ENCODE data around the gene PLA2G4D.

Gene PLA2G4D

DNA sequence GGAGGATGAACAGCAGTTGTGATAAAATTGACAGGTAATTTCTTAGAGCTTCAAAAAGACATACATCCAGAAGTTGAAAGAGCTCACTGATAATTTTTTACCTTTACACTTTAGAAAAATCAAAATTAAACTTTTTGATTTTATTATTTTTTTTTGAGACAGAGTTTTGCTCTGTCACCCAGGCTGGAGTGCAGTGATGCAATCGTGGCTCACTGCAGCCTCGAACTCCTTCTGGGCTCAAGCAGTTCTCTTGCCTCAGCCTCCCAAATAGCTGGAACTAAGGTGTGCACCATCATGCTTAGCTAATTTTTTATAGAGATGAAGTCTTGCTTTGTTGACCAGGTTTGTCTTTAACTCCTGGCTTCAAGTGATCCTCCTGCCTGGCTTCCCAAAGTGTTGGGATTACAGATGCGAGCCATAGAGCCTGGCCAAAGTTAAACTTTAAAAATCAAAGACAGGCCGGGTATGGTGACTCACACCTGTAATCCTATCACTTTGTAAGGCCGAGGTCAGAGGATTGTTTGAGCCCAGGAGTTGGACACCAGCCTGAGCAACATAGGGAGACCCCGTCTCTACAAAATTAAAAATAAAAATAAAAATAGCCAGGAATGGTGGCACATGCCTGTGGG lies 40.4 kb upstream of the PLA2G4D start:
- no peak for DNase-seq (ENCODE audit: low read depth, low spot score)
- TF ChIP-seq, protein P1, sequence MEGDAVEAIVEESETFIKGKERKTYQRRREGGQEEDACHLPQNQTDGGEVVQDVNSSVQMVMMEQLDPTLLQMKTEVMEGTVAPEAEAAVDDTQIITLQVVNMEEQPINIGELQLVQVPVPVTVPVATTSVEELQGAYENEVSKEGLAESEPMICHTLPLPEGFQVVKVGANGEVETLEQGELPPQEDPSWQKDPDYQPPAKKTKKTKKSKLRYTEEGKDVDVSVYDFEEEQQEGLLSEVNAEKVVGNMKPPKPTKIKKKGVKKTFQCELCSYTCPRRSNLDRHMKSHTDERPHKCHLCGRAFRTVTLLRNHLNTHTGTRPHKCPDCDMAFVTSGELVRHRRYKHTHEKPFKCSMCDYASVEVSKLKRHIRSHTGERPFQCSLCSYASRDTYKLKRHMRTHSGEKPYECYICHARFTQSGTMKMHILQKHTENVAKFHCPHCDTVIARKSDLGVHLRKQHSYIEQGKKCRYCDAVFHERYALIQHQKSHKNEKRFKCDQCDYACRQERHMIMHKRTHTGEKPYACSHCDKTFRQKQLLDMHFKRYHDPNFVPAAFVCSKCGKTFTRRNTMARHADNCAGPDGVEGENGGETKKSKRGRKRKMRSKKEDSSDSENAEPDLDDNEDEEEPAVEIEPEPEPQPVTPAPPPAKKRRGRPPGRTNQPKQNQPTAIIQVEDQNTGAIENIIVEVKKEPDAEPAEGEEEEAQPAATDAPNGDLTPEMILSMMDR (IDR thresholded peaks at IDR 0.05; ENCODE audit: insufficient read depth, low read length, missing control alignments), result no peak
- POLR2A ChIA-PET, result no interaction called here
- no peak overlapping the region for H3K4me3 ChIP-seq (ENCODE audit: low read depth, low read length)
- CTCF ChIA-PET, result interaction anchor here (0.9 to 7.8 kb wide), 12 partner anchors 9 to 147 kb away, joined by 3 to 142 read pairs (median 5); no protein-coding TSS in a partner anchor

DNA sequence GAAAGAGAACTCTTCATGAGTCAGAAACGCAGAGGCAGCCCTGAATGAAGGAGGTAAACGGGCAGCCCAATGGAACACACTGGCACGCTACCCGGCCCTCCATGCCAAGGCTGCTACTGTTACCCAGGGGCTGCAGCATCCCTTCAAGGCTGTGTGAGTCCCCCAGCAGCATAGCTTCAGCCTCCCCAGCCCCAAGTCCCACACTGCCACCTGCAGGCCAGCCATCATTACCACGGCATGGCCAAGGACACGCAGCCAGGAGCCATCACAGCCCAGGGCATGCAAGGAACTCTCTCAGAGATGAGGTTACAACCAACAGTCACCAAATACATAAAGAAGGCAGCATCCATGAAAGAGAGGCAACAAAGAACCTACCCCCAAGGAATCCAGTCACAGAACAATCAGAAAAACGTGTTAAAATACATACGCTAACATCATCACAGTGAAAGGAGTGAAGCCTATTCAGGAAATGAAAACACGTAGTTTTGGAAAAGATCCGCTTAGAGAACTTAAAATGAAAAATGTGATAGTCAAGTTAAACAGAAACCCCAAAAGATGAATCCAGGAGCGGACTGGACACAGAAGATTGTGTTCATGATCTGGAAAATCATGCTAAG lies 39.6 kb upstream of the PLA2G4D start:
- no peak for DNase-seq (ENCODE audit: low read depth, low spot score)
- CTCF ChIA-PET, result interaction anchor here (0.9 to 7.8 kb wide), 13 partner anchors 8 to 146 kb away, joined by 3 to 142 read pairs (median 6); no protein-coding TSS in a partner anchor
- POLR2A ChIA-PET, result no interaction called here
- H3K4me3 ChIP-seq (ENCODE audit: low read depth, low read length), result no peak overlapping the region
- TF ChIP-seq, protein P1 (IDR thresholded peaks at IDR 0.05; ENCODE audit: insufficient read depth, low read length, missing control alignments), result peak; percentile 83

GRCh38 chr15:42133356-42133755 lies 39.0 kb upstream of the PLA2G4D start:
- no peak for DNase-seq (ENCODE audit: low read depth, low spot score)
- ChIA-PET POLR2A (no interaction called here), CTCF (interaction anchor here (1.0 to 7.8 kb wide), 9 partner anchors 7 to 146 kb away, joined by 3 to 142 read pairs (median 11); no protein-coding TSS in a partner anchor)
- TF ChIP-seq, protein P1 (IDR thresholded peaks at IDR 0.05; ENCODE audit: insufficient read depth, low read length, missing control alignments), result no peak
- H3K4me3 ChIP-seq (ENCODE audit: low read depth, low read length), result no peak overlapping the region

DNA sequence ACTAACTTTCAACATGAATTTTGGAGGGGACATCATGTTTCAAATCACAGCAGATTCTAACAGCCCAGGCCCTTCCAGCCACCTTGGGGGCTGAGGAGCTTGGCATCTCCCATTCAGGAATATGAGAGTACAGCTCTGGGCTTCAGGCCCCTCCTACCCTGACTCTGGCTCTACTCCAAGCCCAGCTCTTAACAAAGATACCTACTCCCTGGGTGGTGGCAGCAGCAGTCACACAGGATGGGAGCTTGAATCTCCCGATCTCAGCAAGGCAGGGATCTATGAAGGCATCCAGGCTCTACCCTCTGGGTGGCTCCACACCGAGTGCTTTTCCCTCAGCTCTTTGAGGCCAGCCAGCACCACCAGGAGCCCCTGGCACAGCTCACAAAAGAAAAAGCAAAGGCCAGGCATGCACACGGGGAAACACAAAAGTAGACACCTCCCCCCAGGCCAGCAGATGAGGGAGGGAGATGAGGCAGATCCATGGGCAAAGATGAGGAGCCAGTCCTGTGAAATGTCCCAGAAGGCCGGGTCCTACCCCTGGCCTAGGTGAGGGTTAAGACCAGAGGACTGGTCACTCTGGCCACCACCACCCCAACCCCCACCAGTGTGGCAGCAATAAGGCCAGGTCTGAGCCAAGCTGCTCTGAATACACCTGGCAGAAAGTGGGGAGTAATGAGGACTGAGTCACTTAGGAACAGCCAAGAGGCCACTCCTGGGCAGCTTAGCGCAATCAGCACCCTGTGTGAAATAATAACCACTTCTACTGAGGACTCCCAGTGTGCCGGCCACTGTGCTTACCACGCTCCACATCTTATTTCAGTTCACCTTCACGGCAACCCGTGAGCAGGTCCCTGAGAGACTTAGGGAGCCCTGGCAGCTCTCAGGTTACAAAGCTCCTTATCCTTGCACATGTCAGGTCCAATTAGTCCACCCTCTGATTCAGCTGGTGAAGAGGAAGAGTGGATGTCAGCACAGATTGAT lies 37.8 kb upstream of the PLA2G4D start:
- POLR2A ChIA-PET, result no interaction called here
- TF ChIP-seq, protein P1 (IDR thresholded peaks at IDR 0.05; ENCODE audit: insufficient read depth, low read length, missing control alignments), result no peak
- DNase-seq (ENCODE audit: low read depth, low spot score), result no peak
- no peak overlapping the region for H3K4me3 ChIP-seq (ENCODE audit: low read depth, low read length)
- CTCF ChIA-PET, result interaction anchor here (0.9 to 2.5 kb wide), 5 partner anchors 9 to 69 kb away, joined by 3 to 11 read pairs (median 3); no protein-coding TSS in a partner anchor

- ChIA-PET POLR2A (interaction anchor here (1.0 kb wide), 1 partner anchor 9 kb away, joined by 4 read pairs; no protein-coding TSS in a partner anchor), CTCF (interaction anchor here (0.6 to 1.9 kb wide), 7 partner anchors 8 to 69 kb away, joined by 3 to 14 read pairs (median 5); no protein-coding TSS in a partner anchor)
- no peak for DNase-seq (ENCODE audit: low read depth, low spot score)
- TF ChIP-seq, protein P1 (IDR thresholded peaks at IDR 0.05; ENCODE audit: insufficient read depth, low read length, missing control alignments), result no peak
- H3K4me3 ChIP-seq (ENCODE audit: low read depth, low read length), result no peak overlapping the region
Observed at GRCh38 chr15:42131006-42131405, 36.6 kb upstream of the PLA2G4D start.
